Endothelial cell (in vitro differentiated cells): ENCODE results near the gene PCLO. TPM values are rescaled to one million over a fixed set of nuclear protein-coding genes. Genes with fewer than 3 reads are reported as not detected.

Source experiments
- DNase-seq: peaks from one replicate; pipeline ENCODE4 v3.0.0; 2021; ENCODE audit warnings: low spot score
- H3K27ac Mint-ChIP-seq: one replicate; pipeline ENCODE4 v1.8.0; 2021; ENCODE audit warnings: mixed read lengths, inconsistent platforms; ENCODE audit not compliant: unreplicated experiment
- H3K27me3 Mint-ChIP-seq: one replicate; pipeline ENCODE4 v1.8.0; 2021; ENCODE audit warnings: mild to moderate bottlenecking, moderate library complexity, mixed read lengths, inconsistent platforms; ENCODE audit not compliant: unreplicated experiment
- H3K36me3 Mint-ChIP-seq: one replicate; pipeline ENCODE4 v1.8.0; 2021; ENCODE audit warnings: mild to moderate bottlenecking, low read depth, mixed read lengths, inconsistent platforms; ENCODE audit not compliant: unreplicated experiment
- H3K4me1 Mint-ChIP-seq: one replicate; pipeline ENCODE4 v1.8.0; 2021; ENCODE audit warnings: mild to moderate bottlenecking, mixed read lengths, inconsistent platforms; ENCODE audit not compliant: unreplicated experiment
- H3K4me3 Mint-ChIP-seq: one replicate; pipeline ENCODE4 v1.8.0; 2021; ENCODE audit warnings: mild to moderate bottlenecking, mixed read lengths, inconsistent platforms; ENCODE audit not compliant: unreplicated experiment
- H3K9me3 Mint-ChIP-seq: one replicate; pipeline ENCODE4 v1.8.0; 2021; ENCODE audit warnings: mixed read lengths, inconsistent platforms; ENCODE audit not compliant: unreplicated experiment
- total RNA-seq: library from RNA; stranded (reverse); fragmentation: NEBNext Ultra II Directional; extraction: Animal tissue kit (Norgen Biotek cat#: 25700); gene quantifications from one replicate; pipeline ENCODE4 v1.2.1, GENCODE V29; 2021; ENCODE audit not compliant: unreplicated experiment
- TF ChIP-seq, protein P1 (sequence below): fragments of 200-600 bp; sonication (generic); IDR thresholded peaks from one replicate; pipeline ENCODE4 v1.5.0; 2021; ENCODE audit warnings: antibody characterized with exemption; ENCODE audit not compliant: unreplicated experiment

The PCLO gene
- total RNA-seq, 1 donor from 2014 or later = 5.1 TPM

DNA sequence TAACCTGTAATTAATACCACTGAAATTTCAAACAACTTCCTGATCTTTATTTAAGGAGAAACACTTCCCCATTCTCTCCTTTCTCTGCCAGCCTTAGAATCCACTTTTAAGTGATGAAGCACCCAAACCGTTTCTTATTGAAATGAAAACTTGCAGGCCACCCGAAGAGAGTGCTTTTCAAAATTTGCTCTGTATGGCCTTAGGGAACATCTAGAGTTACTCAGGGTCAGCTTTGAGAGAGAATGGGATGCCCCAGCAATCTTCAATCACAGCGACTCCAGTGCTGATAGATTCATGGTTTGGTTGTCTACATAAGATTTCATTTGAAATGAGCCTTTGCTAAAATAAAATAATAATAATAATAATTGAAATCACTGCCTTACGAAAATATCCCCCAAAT lies 323.1 kb downstream of the PCLO start:
- Mint-ChIP-seq H3K27me3 (no peaks in the 10 kb centered on the region), H3K27ac (no peak overlapping the region), H3K36me3 (no peaks in the 10 kb centered on the region), H3K4me3 (no peak overlapping the region), H3K4me1 (no peaks in the 10 kb centered on the region), H3K9me3 (no peaks in the 10 kb centered on the region)
- TF ChIP-seq, protein P1, sequence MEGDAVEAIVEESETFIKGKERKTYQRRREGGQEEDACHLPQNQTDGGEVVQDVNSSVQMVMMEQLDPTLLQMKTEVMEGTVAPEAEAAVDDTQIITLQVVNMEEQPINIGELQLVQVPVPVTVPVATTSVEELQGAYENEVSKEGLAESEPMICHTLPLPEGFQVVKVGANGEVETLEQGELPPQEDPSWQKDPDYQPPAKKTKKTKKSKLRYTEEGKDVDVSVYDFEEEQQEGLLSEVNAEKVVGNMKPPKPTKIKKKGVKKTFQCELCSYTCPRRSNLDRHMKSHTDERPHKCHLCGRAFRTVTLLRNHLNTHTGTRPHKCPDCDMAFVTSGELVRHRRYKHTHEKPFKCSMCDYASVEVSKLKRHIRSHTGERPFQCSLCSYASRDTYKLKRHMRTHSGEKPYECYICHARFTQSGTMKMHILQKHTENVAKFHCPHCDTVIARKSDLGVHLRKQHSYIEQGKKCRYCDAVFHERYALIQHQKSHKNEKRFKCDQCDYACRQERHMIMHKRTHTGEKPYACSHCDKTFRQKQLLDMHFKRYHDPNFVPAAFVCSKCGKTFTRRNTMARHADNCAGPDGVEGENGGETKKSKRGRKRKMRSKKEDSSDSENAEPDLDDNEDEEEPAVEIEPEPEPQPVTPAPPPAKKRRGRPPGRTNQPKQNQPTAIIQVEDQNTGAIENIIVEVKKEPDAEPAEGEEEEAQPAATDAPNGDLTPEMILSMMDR = no peak
- no peak for DNase-seq

DNA sequence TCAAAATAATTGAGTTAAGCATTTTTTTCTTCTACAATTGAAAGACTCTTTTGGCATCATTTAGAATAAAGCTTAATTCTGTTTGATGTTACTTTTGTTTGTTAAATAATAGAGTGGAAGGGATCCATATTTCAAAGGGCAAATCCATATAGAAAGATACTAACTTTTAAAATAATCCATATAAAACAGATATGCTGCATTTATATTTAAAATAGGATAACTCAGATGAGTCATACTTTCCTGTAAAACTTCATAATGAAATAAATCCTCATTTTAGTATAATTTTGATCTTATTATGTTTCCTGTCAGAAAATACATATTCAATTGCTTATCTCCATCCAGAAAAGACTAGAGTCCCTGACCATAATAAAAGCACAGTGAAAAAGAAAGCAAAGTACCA lies 323.6 kb downstream of the PCLO start:
- Mint-ChIP-seq H3K4me3 (no peak overlapping the region), H3K27me3 (no peaks in the 10 kb centered on the region), H3K36me3 (no peaks in the 10 kb centered on the region), H3K4me1 (no peaks in the 10 kb centered on the region), H3K27ac (no peak overlapping the region), H3K9me3 (no peaks in the 10 kb centered on the region)
- no peak for DNase-seq
- TF ChIP-seq, protein P1 = no peak

GRCh38 chr7:82838314-82838713 lies 324.4 kb downstream of the PCLO start:
- Mint-ChIP-seq H3K36me3 (no peaks in the 10 kb centered on the region), H3K4me1 (no peaks in the 10 kb centered on the region), H3K9me3 (no peaks in the 10 kb centered on the region), H3K4me3 (no peak overlapping the region), H3K27me3 (no peaks in the 10 kb centered on the region), H3K27ac (no peak overlapping the region)
- DNase-seq = no peak
- TF ChIP-seq, protein P1 = no peak

- Mint-ChIP-seq H3K4me3 (no peak overlapping the region), H3K9me3 (no peaks in the 10 kb centered on the region), H3K4me1 (peaks cover 10% of the 10 kb centered on the region), H3K36me3 (no peaks in the 10 kb centered on the region), H3K27ac (no peak overlapping the region), H3K27me3 (no peaks in the 10 kb centered on the region)
- TF ChIP-seq, protein P1 = no peak
- no peak for DNase-seq
These were observed 339.6 kb downstream of the PCLO start for GRCh38 chr7:82823073-82823472.

DNA sequence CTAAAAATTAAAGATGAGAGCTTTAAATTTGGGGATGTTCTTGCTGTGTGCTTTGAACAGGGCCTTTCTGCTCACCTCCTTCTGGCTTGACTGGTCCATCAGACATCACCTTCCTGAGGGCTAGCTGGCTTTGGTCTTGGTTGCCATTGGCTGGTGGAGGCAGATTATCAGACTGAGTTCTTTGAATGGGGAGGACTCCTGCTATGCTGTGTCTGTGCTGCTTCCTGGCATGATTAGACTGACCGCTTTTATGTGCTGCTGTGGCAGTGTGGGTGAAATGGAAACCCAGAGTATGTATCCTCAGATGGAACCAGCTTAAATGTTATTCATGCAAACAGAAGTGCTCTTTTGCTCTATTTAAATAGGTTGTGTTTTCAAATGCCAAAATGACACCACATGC lies 341.6 kb downstream of the PCLO start:
- Mint-ChIP-seq H3K9me3 (no peaks in the 10 kb centered on the region), H3K27me3 (no peaks in the 10 kb centered on the region)

More for the DNA sequence above, 341.6 kb downstream of the PCLO start:
- no peaks in the 10 kb centered on the region for H3K36me3 Mint-ChIP-seq
- H3K27ac Mint-ChIP-seq = no peak overlapping the region
- no peak for DNase-seq
- peaks cover 10% of the 10 kb centered on the region for H3K4me1 Mint-ChIP-seq
- H3K4me3 Mint-ChIP-seq = no peak overlapping the region
- TF ChIP-seq, protein P1 = no peak
